Testis (tissue), 3 donors: ENCODE measurements around the gene MZT1. TPM values are rescaled to one million over a fixed set of nuclear protein-coding genes. Genes with fewer than 3 reads are reported as not detected.
A peak's percentile ranks its signal among the peaks of the same experiment; 100 is the strongest.

Experiments
- DNase-seq: peaks from one replicate; pipeline ENCODE4 v3.0.0-alpha.2; 2019
- H3K27ac ChIP-seq, 2 donors: fragments of 200-600 bp; sonication (generic); one replicate each; pipeline ENCODE4 v1.5.1; 2019
- H3K27me3 ChIP-seq: fragments of 200-600 bp; sonication (generic); one replicate; pipeline ENCODE4 v1.5.1; 2019
- H3K36me3 ChIP-seq: fragments of 200-600 bp; sonication (generic); one replicate; pipeline ENCODE4 v1.5.1; 2017; ENCODE audit warnings: low read depth; ENCODE audit errors: missing control alignments
- H3K4me1 ChIP-seq: fragments of 200-600 bp; sonication (generic); one replicate; pipeline ENCODE4 v1.5.1; 2019
- H3K4me3 ChIP-seq, 2 donors: fragments of 200-600 bp; sonication (generic); one replicate each; pipeline ENCODE4 v1.5.1; 2017 to 2019
- H3K9me3 ChIP-seq: fragments of 200-600 bp; sonication (generic); one replicate; pipeline ENCODE4 v1.5.1; 2017
- POLR2A ChIP-seq: fragments of 450-650 bp; IDR thresholded peaks from one replicate; pipeline ENCODE4 v1.6.1; 2017; ENCODE audit warnings: antibody characterized with exemption, mild to moderate bottlenecking, moderate library complexity
- WGBS, 2 donors: methylation state at CpG; one replicate each; pipeline ENCODE4 v1.1.5; 2018; 5-methylcytosine and 5-hydroxymethylcytosine counted together
- intact Hi-C: fragments of 100-400 bp; cut with DNase I; formaldehyde crosslinking; loops from one replicate; pipeline ENCODE4 v1.15.1; 2023; ENCODE audit warnings: low total_unique reads
- polyA plus RNA-seq: library from polyadenylated mRNA; stranded (reverse); fragments of 350-450 nt; fragmentation: Illumina TruSeq; extraction: RNeasy Lipid Tissue Mini Kit (QIAGEN cat#74804); gene quantifications from one replicate; pipeline ENCODE4 v1.2.3, GENCODE V29; 2014; ENCODE audit warnings: low read depth, low replicate concordance; ENCODE audit not compliant: insufficient read depth
- total RNA-seq, 2 donors: library from RNA; depleted of rRNA; stranded (reverse); fragments of >200 nt; gene quantifications; one replicate each; pipeline ENCODE4 v1.2.3, GENCODE V29; 2016
- TF ChIP-seq, protein P1 (sequence below), 3 experiments: fragments of 450-650 bp in 2 of 3; fragments of 200-600 bp in 1 of 3; sonication (generic) in 1 of 3; IDR thresholded peaks; one replicate each; pipeline ENCODE4 v1.5.1; 2016 to 2019; ENCODE audit warnings: antibody characterized with exemption in 3 of 3, mild to moderate bottlenecking in 2 of 3, moderate library complexity in 1 of 3

Gene MZT1
- total and polyA plus RNA-seq, 3 donors from 2014 or later = 4.0 to 8.6 (median 4.3) TPM

DNA sequence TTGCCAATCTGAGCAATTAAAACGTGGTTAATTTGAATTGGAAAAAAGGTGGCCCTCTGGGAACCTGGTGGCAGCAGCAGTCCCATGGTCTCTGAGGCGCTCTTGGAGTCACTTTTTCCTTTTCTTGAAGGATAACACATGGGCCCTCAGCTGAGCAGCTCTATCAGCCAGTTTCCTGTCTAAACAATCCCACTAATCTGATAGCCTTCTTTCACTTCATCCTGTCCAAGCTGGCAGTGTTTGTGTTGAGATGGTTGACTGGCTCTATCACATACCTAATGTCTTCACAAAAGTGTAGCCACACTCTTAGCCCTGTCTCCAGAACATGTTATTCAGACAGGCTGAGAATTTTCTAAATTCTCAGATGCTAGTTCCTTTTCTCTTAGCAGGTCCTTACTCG, 10.7 kb downstream of the MZT1 start:
- no peaks in the 10 kb centered on the region for H3K27me3 ChIP-seq
- no peaks in the 10 kb centered on the region for H3K9me3 ChIP-seq
- H3K27ac ChIP-seq = no peak overlapping the region
- no peaks in the 10 kb centered on the region for H3K36me3 ChIP-seq
- no peak for DNase-seq
- 62 to 65% methylated on average over 3 of the region's 3 CpGs for WGBS, 2 donors
- H3K4me3 ChIP-seq = no peak overlapping the region
- H3K4me1 ChIP-seq = no peaks in the 10 kb centered on the region
- no peak for TF ChIP-seq POLR2A
- TF ChIP-seq, protein P1, sequence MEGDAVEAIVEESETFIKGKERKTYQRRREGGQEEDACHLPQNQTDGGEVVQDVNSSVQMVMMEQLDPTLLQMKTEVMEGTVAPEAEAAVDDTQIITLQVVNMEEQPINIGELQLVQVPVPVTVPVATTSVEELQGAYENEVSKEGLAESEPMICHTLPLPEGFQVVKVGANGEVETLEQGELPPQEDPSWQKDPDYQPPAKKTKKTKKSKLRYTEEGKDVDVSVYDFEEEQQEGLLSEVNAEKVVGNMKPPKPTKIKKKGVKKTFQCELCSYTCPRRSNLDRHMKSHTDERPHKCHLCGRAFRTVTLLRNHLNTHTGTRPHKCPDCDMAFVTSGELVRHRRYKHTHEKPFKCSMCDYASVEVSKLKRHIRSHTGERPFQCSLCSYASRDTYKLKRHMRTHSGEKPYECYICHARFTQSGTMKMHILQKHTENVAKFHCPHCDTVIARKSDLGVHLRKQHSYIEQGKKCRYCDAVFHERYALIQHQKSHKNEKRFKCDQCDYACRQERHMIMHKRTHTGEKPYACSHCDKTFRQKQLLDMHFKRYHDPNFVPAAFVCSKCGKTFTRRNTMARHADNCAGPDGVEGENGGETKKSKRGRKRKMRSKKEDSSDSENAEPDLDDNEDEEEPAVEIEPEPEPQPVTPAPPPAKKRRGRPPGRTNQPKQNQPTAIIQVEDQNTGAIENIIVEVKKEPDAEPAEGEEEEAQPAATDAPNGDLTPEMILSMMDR (IDR thresholded peaks at IDR 0.05) = no peak
- intact Hi-C loops = no loop called here

DNA sequence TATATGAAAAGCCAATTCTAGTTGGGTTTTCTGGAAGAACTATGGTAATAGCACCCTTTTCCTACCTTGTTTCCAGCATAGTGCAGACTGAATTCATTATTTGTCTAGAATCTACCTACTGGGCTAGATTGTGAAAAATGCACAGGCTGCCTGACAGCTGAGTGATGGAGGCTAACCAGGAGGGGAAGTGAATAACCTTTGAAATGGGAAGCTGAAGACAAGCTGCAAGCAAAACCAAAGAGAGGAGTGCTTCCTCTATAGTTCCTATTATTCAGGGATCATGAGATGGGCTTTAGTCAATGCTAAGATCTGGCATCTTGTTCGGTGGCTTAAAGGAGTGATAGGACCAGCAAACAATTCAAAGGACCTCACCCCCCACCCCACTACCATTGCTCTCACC, 26.9 kb downstream of the MZT1 start:
- intact Hi-C loops = no loop called here
- TF ChIP-seq, protein P1 (IDR thresholded peaks at IDR 0.05) = no peak
- TF ChIP-seq POLR2A = no peak
- Histone ChIP-seq H3K36me3 (no peaks in the 10 kb centered on the region), H3K4me1 (no peaks in the 10 kb centered on the region), H3K4me3 (no peak overlapping the region), H3K27me3 (no peaks in the 10 kb centered on the region), H3K9me3 (no peaks in the 10 kb centered on the region), H3K27ac (no peak overlapping the region)
- no peak for DNase-seq
- WGBS, 2 donors = 54 to 78% methylated on average over 1 of the region's 1 CpG

DNA sequence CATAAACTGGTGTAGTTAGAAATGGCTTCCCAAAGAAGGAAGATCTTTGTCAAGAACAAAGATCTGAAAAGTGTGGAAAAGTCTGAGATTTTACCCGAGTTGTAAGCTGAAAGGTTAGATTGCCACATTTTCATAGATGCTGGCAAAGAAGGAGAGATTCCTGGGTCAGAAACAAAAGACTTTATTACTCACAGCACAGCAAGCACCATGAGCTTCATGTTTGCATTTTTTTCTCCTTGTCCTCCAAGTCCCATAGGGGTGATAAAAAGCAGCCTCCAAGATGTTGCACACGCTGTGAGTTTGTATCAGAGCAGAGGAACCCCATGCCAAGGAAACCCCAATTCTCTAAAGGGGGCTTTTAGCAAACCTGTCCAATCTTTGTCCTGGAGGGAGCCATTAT, 29.3 kb downstream of the MZT1 start:
- Histone ChIP-seq H3K36me3 (no peaks in the 10 kb centered on the region), H3K9me3 (no peaks in the 10 kb centered on the region), H3K27ac (no peak overlapping the region), H3K27me3 (no peaks in the 10 kb centered on the region), H3K4me1 (no peaks in the 10 kb centered on the region), H3K4me3 (no peak overlapping the region)
- DNase-seq = no peak
- 61 to 68% methylated on average over 2 of the region's 2 CpGs for WGBS, 2 donors
- intact Hi-C loops = no loop called here
- TF ChIP-seq, protein P1 (IDR thresholded peaks at IDR 0.05) = no peak
- TF ChIP-seq POLR2A = no peak

DNA sequence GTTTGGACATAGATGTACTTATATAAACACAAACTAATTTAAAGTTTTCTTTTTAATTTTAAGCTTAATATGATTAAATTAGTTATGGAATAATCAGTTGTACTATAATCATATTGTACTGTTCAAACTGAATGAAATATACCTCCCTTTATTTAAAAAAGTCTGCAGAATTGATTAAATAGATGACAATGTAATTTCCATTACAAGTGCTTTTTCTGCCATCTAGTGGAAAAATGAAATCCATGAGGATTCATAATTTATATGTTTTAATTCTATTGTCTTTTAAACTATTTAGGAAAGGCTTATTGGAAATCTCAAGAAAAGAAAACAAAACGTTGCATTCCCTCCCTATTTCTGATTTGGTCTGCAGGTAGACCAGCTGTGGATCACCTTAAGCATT, 30.9 kb downstream of the MZT1 start:
- Histone ChIP-seq H3K27ac (no peak overlapping the region), H3K9me3 (no peaks in the 10 kb centered on the region), H3K4me1 (no peaks in the 10 kb centered on the region), H3K36me3 (no peaks in the 10 kb centered on the region), H3K27me3 (no peaks in the 10 kb centered on the region), H3K4me3 (no peak overlapping the region)
- no peak for DNase-seq
- TF ChIP-seq, protein P1 (IDR thresholded peaks at IDR 0.05) = peak in 1 of 3 experiments; percentile 42
- no peak for TF ChIP-seq POLR2A
- WGBS, 2 donors = 10 to 31% methylated on average over 1 of the region's 1 CpG
- intact Hi-C loops = no loop called here

DNA sequence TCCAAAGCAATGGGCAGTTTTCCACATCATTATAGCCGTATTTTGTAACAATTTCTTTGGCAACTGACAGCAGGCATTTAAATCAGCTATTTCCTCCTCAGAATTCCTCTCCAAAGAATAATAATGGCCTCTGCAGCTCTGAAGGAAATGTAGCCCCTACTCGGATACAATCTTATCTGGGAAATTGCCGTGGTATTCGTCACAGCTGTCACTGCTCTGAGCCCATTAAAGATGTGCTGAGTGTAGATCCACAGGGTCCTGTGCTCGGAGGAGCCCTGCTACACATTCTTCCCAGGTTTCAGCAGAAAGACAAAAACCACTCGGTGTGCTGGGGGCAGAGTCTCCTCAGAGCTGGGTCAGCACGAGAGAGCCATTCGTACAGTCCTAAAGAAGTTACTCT, 33.1 kb downstream of the MZT1 start:
- WGBS, 2 donors = 54 to 56% methylated on average over 8 of the region's 8 CpGs
- no peaks in the 10 kb centered on the region for H3K36me3 ChIP-seq
- TF ChIP-seq, protein P1 (IDR thresholded peaks at IDR 0.05) = no peak
- TF ChIP-seq POLR2A = no peak
- no peaks in the 10 kb centered on the region for H3K9me3 ChIP-seq
- intact Hi-C loops = no loop called here
- no peaks in the 10 kb centered on the region for H3K4me1 ChIP-seq
- H3K27ac ChIP-seq = no peak overlapping the region
- no peak overlapping the region for H3K4me3 ChIP-seq
- DNase-seq = no peak
- no peaks in the 10 kb centered on the region for H3K27me3 ChIP-seq
